Measurements from ENCODE around the gene SMIM5. TPM values are rescaled to one million over a fixed set of nuclear protein-coding genes. Genes with fewer than 3 reads are reported as not detected.

SMIM5 gene
- total and polyA plus RNA-seq, 9 of the 15 experiments (the other 6 are each of a cell fraction or from before 2014, with no cell fraction given), result 0.08 TPM; not detected in 8

- no peaks in the 10 kb centered on the region for H3K79me2 ChIP-seq (ENCODE audit: control insufficient read depth, insufficient read depth, low read length)
- no peaks in the 10 kb centered on the region for H3K9me3 ChIP-seq (replicated peaks; ENCODE audit: control insufficient read depth, insufficient read depth, low read depth, low read length)
- POLR2A ChIA-PET, result interaction anchor here (1.8 kb wide), 1 partner anchor 11 kb away, joined by 8 read pairs; the partner anchor contains the start of gene SMIM5
- H3K4me2 ChIP-seq (ENCODE audit: insufficient read depth, low read length), result no peak overlapping the region
- H3K9ac ChIP-seq (ENCODE audit: insufficient read depth in 1 of 2, low read depth in 2 of 2, low read length in 2 of 2), result peak overlapping the region in 1 of 2 experiments; percentile 77; a peak in 2 of 4 replicates
- 6% methylated on average over 8 of the region's 8 CpGs for WGBS (ENCODE audit: insufficient coverage, low coverage, missing lambda C conversion rate)
- no peak overlapping the region for H3K27ac ChIP-seq (ENCODE audit: extremely low read depth, low read depth, low read length)
- no peak overlapping the region for H2AFZ ChIP-seq (ENCODE audit: low read depth, low read length)
- BruUV-seq (replicated peaks), result no TSS peak
- DNase-seq (ENCODE audit: extremely low read depth in 1 of 4, low spot score in 3 of 4), result peak in 2 of 4 experiments; percentile 27 to 39
- H3K27me3 ChIP-seq (ENCODE audit: control insufficient read depth in 2 of 2, insufficient read depth in 2 of 2, low read length in 2 of 2), result peaks cover 4 to 54% of the 10 kb centered on the region in 2 experiments; a peak in 3 of 5 replicates
- intact Hi-C loops (cut with micrococcal nuclease) (no loop called here), in situ Hi-C loops (cut with MboI) (no loop called here)
- CTCF ChIA-PET (ENCODE audit: low intra/inter-chr PET ratio), result no interaction called here
- peaks cover 0 to 72% of the 10 kb centered on the region in 2 experiments; a peak in 3 of 5 replicates for H3K4me1 ChIP-seq (replicated peaks in 1 of 2; ENCODE audit: control insufficient read depth in 2 of 2, insufficient read depth in 2 of 2, low read length in 2 of 2)
- no peak overlapping the region for H3K4me3 ChIP-seq
- no peak for TF ChIP-seq MAZ (CRISPR knock-in tag; conservative IDR thresholded peaks at IDR 0.05 in 1 of 2, IDR thresholded peaks at IDR 0.05 in 1 of 2)
- TF ChIP-seq MAFK (IDR thresholded peaks at IDR 0.05; ENCODE audit: low read length), result no peak
- TF ChIP-seq EZH2 (IDR thresholded peaks at IDR 0.05; ENCODE audit: borderline replicate concordance, low read depth, low read length), result no peak
- TF ChIP-seq NKRF (IDR thresholded peaks at IDR 0.05; ENCODE audit: borderline replicate concordance), result no peak
- TF ChIP-seq KLF1 (tag; IDR thresholded peaks at IDR 0.05), result no peak
- FAIRE-seq, result peak; percentile 11
- H4K20me1 ChIP-seq (replicated peaks; ENCODE audit: control insufficient read depth, insufficient read depth, low read length), result peaks cover 17% of the 10 kb centered on the region
- ATAC-seq, result 0 out of 3 replicates have a peak, but pooled peaks have one; percentile 9
- H3K36me3 ChIP-seq (ENCODE audit: control insufficient read depth, insufficient read depth, low read length), result no peaks in the 10 kb centered on the region
- no peaks in the 10 kb centered on the region for H3K9me1 ChIP-seq (ENCODE audit: control insufficient read depth, insufficient read depth, low read length)
Measured at GRCh38 chr17:75622076-75622475, 11.2 kb upstream of the SMIM5 start.
